ENCODE data around the gene ADAM19.
"Not testable (repeated sequence)": the region's sequence is repeated elsewhere in the genome, so short reads cannot be mapped to it uniquely, and the experiment has no call there.

Gene ADAM19

GRCh38 chr5:157459715-157460599 lies 115.6 kb downstream of the ADAM19 start, which contains the start of gene NIPAL4:
TSS of gene NIPAL4 (plus strand) at chr5:157460213. CDS start at chr5:157460321, 108 bp downstream.
- peak; percentile 9 for DNase-seq

- DNase-seq, result no peak
These were observed 116.7 kb downstream of the ADAM19 start for GRCh38 chr5:157458835-157459234.

GRCh38 chr5:157457391-157457790 lies 118.2 kb downstream of the ADAM19 start:
- DNase-seq, result no peak

GRCh38 chr5:157456301-157456700 lies 119.3 kb downstream of the ADAM19 start:
- DNase-seq, result no peak

- no peak for DNase-seq
These were observed 120.5 kb downstream of the ADAM19 start for GRCh38 chr5:157455057-157455456.

- no peak for DNase-seq
These were observed 121.3 kb downstream of the ADAM19 start for GRCh38 chr5:157454273-157454672.

GRCh38 chr5:157451806-157452205 lies 123.8 kb downstream of the ADAM19 start:
- DNase-seq, result no peak

- no peak for DNase-seq
These were observed 125.6 kb downstream of the ADAM19 start for GRCh38 chr5:157450024-157450423.

- no peak for DNase-seq
These were observed 126.4 kb downstream of the ADAM19 start for GRCh38 chr5:157449011-157449723.

GRCh38 chr5:157447201-157447637 lies 128.4 kb downstream of the ADAM19 start:
- DNase-seq, result no peak

- DNase-seq, result no peak
These were observed 129.1 kb downstream of the ADAM19 start for GRCh38 chr5:157446412-157446935.

- no peak for DNase-seq
These were observed 129.7 kb downstream of the ADAM19 start for GRCh38 chr5:157445745-157446411.

- DNase-seq, result no peak
These were observed 131.4 kb downstream of the ADAM19 start for GRCh38 chr5:157444224-157444623.

GRCh38 chr5:157443041-157443549 lies 132.5 kb downstream of the ADAM19 start:
- DNase-seq, result no peak

- DNase-seq, result no peak
These were observed 141.5 kb downstream of the ADAM19 start for GRCh38 chr5:157434096-157434495.

GRCh38 chr5:157431544-157432200 lies 143.9 kb downstream of the ADAM19 start:
- DNase-seq, result peak; percentile 73

- not testable (repeated sequence) for DNase-seq
These were observed 145.7 kb downstream of the ADAM19 start for GRCh38 chr5:157429920-157430319.
